ENCODE results near the gene CDC42EP4.

The CDC42EP4 gene

DNA sequence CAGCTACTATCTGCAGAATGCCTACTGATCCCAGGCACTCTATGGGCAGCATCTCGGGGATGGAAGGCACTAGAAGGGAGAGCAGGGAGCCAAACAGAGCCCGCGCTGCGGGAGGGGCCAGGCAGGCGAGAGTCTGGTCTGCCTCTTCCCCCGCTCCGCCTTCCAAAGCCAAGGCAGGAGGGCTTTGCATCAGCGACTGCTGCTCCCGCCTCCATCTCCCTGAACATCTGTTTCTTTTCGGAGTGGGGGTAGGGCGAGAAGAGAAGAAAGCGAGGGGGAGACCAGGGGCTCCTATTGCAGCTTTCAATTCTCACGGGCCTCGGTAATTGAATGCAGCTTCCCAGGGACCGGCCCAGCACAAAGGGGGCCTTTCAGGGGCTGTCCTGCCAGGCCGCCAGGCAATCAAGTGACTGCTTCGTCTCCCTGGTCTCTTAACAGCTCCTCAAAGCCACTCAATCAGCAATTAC is 31.4 kb upstream of the CDC42EP4 start:
- Histone ChIP-seq H3F3A (ENCODE audit: control insufficient read depth, insufficient read depth) (no peaks in the 10 kb centered on the region), H3K36me3 (ENCODE audit: control insufficient read depth, low read length) (no peaks in the 10 kb centered on the region), H3K4me3 (ENCODE audit: low read length) (no peak overlapping the region), H3K27ac (ENCODE audit: low read depth, low read length) (no peak overlapping the region), H3K9me2 (replicated peaks; ENCODE audit: control insufficient read depth, low read length) (no peaks in the 10 kb centered on the region), H3K9me3 (ENCODE audit: control insufficient read depth, insufficient read depth, low read length) (no peaks in the 10 kb centered on the region), H3K27me3 (ENCODE audit: control insufficient read depth, low read length) (no peaks in the 10 kb centered on the region), H3K4me1 (ENCODE audit: control insufficient read depth, low read length) (no peaks in the 10 kb centered on the region), H3K79me2 (ENCODE audit: control insufficient read depth, low read length) (no peaks in the 10 kb centered on the region), H3K4me2 (ENCODE audit: low read length) (no peak overlapping the region), H4K20me1 (ENCODE audit: control insufficient read depth, insufficient read depth, low read depth, low read length) (no peaks in the 10 kb centered on the region)
- TF ChIP-seq, protein P1, sequence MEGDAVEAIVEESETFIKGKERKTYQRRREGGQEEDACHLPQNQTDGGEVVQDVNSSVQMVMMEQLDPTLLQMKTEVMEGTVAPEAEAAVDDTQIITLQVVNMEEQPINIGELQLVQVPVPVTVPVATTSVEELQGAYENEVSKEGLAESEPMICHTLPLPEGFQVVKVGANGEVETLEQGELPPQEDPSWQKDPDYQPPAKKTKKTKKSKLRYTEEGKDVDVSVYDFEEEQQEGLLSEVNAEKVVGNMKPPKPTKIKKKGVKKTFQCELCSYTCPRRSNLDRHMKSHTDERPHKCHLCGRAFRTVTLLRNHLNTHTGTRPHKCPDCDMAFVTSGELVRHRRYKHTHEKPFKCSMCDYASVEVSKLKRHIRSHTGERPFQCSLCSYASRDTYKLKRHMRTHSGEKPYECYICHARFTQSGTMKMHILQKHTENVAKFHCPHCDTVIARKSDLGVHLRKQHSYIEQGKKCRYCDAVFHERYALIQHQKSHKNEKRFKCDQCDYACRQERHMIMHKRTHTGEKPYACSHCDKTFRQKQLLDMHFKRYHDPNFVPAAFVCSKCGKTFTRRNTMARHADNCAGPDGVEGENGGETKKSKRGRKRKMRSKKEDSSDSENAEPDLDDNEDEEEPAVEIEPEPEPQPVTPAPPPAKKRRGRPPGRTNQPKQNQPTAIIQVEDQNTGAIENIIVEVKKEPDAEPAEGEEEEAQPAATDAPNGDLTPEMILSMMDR (IDR thresholded peaks at IDR 0.05; ENCODE audit: low read depth, low read length, poor library complexity, severe bottlenecking) = no peak
- no peak for TF ChIP-seq EZH2phosphoT487 (IDR thresholded peaks at IDR 0.05; ENCODE audit: borderline replicate concordance, low read length)

DNA sequence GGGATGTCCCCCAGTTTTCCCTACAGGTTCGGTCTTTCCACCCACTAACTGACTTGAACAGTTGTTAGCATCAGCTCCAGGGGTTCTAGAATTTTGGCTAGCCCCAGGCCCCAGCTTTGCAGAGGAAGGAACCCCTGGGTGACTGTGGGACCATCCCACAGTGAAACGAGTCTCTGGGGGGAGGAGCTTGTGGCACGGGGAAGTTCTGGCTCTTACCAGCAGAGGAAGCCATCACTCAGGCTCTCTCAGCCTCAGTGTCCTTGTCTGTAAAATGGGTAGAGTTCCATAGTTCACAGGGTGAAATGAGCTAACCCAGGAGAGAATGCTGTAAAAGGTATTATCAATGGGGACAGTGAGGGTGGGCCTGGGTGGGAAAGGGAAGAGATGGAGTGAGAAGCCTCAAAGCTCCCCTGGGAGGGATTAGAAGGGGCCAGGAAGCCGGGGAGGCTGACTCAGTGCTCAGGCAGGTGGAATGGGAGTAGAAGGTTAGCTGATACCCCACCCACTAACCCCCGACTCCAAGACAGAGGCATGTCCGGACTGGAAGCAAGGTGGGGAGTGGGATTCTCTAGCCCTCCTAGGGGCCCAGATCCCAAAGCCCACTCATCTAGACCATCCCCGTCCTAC is 30.9 kb upstream of the CDC42EP4 start:
- H3K4me1 ChIP-seq (ENCODE audit: control insufficient read depth, low read length) = no peaks in the 10 kb centered on the region
- no peak for TF ChIP-seq EZH2phosphoT487 (IDR thresholded peaks at IDR 0.05; ENCODE audit: borderline replicate concordance, low read length)
- TF ChIP-seq, protein P1 (IDR thresholded peaks at IDR 0.05; ENCODE audit: low read depth, low read length, poor library complexity, severe bottlenecking) = no peak
- no peaks in the 10 kb centered on the region for H4K20me1 ChIP-seq (ENCODE audit: control insufficient read depth, insufficient read depth, low read depth, low read length)
- no peaks in the 10 kb centered on the region for H3K79me2 ChIP-seq (ENCODE audit: control insufficient read depth, low read length)
- H3K4me2 ChIP-seq (ENCODE audit: low read length) = no peak overlapping the region
- H3K9me2 ChIP-seq (replicated peaks; ENCODE audit: control insufficient read depth, low read length) = no peaks in the 10 kb centered on the region
- no peak overlapping the region for H3K27ac ChIP-seq (ENCODE audit: low read depth, low read length)
- H3K4me3 ChIP-seq (ENCODE audit: low read length) = no peak overlapping the region
- H3K36me3 ChIP-seq (ENCODE audit: control insufficient read depth, low read length) = no peaks in the 10 kb centered on the region
- H3F3A ChIP-seq (ENCODE audit: control insufficient read depth, insufficient read depth) = no peaks in the 10 kb centered on the region
- H3K9me3 ChIP-seq (ENCODE audit: control insufficient read depth, insufficient read depth, low read length) = no peaks in the 10 kb centered on the region
- H3K27me3 ChIP-seq (ENCODE audit: control insufficient read depth, low read length) = no peaks in the 10 kb centered on the region

DNA sequence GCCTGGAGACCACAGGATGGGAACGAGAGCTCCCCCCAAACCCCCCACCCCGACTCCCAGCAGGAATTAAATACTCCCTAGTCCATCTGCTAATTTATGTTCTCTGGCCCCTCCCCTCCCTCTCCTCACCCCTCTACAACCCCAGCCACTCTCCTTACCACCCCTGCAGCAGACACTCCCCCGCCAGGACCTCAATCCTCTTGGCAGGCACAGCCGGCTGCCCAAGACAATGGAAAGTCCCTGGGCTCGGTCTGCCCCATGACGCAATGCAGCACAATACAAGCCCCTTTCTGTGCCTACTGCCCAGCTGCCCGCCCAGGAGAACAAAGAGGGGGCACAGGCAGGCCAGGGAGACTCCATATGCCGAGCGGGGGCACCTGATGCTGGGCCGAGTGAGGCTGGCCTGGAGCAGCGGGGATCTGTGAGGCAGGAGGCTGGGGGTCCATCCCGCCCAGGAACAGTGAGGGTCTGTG is 30.3 kb upstream of the CDC42EP4 start:
- Histone ChIP-seq H3K9me3 (ENCODE audit: control insufficient read depth, insufficient read depth, low read length) (no peaks in the 10 kb centered on the region), H3K4me3 (ENCODE audit: low read length) (no peak overlapping the region), H3K27me3 (ENCODE audit: control insufficient read depth, low read length) (no peaks in the 10 kb centered on the region), H3K79me2 (ENCODE audit: control insufficient read depth, low read length) (no peaks in the 10 kb centered on the region), H3K36me3 (ENCODE audit: control insufficient read depth, low read length) (no peaks in the 10 kb centered on the region), H3K4me2 (ENCODE audit: low read length) (no peak overlapping the region), H3K9me2 (replicated peaks; ENCODE audit: control insufficient read depth, low read length) (no peaks in the 10 kb centered on the region), H4K20me1 (ENCODE audit: control insufficient read depth, insufficient read depth, low read depth, low read length) (no peaks in the 10 kb centered on the region), H3K27ac (ENCODE audit: low read depth, low read length) (no peak overlapping the region), H3F3A (ENCODE audit: control insufficient read depth, insufficient read depth) (no peaks in the 10 kb centered on the region), H3K4me1 (ENCODE audit: control insufficient read depth, low read length) (no peaks in the 10 kb centered on the region)
- TF ChIP-seq EZH2phosphoT487 (IDR thresholded peaks at IDR 0.05; ENCODE audit: borderline replicate concordance, low read length) = no peak
- TF ChIP-seq, protein P1 (IDR thresholded peaks at IDR 0.05; ENCODE audit: low read depth, low read length, poor library complexity, severe bottlenecking) = no peak

Data from DOHH2 (cell line).